Motor neuron (in vitro differentiated cells): ENCODE results near the gene INSL3. TPM values are rescaled to one million over a fixed set of nuclear protein-coding genes. Genes with fewer than 3 reads are reported as not detected.

Source experiments
- ATAC-seq, 8 experiments: fragments of 200-7000 bp; cut with Tn5 transposase; replicated peaks in 6 of 8; 2 replicates each; pipeline ENCODE4 v1.8.0; 2021; ENCODE audit warnings: mild to moderate bottlenecking in 8 of 8, moderate library complexity in 8 of 8
- H3K27ac ChIP-seq, 2 donors: fragments of 250-450 bp; sonication (Bioruptor Pico); 2 replicates each; pipeline ENCODE4 v1.9.0; 2021; ENCODE audit warnings: antibody characterized with exemption in 2 of 2, mild to moderate bottlenecking in 2 of 2, moderate library complexity in 1 of 2
- H3K4me1 ChIP-seq, 2 donors: fragments of 250-450 bp; sonication (Bioruptor Pico); replicated peaks in 1 of 2; 2 replicates each; pipeline ENCODE4 v1.6.1; 2021; ENCODE audit warnings: antibody characterized with exemption in 2 of 2, mild to moderate bottlenecking in 2 of 2, moderate library complexity in 1 of 2
- H3K4me3 ChIP-seq, 5 donors: fragments of 250-450 bp; sonication (Bioruptor Pico); 2 replicates each; pipeline ENCODE4 v1.9.0; 2021; ENCODE audit warnings: antibody characterized with exemption in 5 of 5, mild to moderate bottlenecking in 5 of 5, moderate library complexity in 4 of 5
- WGBS, 10 experiments: fragments of 450-650 bp; shearing (Covaris generic); methylation state at CpG; one replicate each; pipeline ENCODE4 v1.0.0; 2022; 5-methylcytosine and 5-hydroxymethylcytosine counted together
- in situ Hi-C, 9 experiments: fragments of 400-800 bp; cut with MboI; loops; one replicate each; pipeline ENCODE4 v1.15.0; 2021; ENCODE audit warnings: low sequenced_read_pairs in 9 of 9, low pct_unique_long_range_greater_than_20kb in 2 of 9; ENCODE audit not compliant: unreplicated experiment in 9 of 9
- total RNA-seq, 8 experiments: library from RNA; unstranded; fragments of 300-600 nt; gene quantifications; 2 replicates each; pipeline versions ENCODE4 v1.2.3 to v1.2.4, GENCODE V29; 2022

INSL3 gene
- total RNA-seq, 8 experiments from 2014 or later: 0.38 to 1.6 (median 0.55) TPM; not detected in 4

GRCh38 chr19:17841810-17842662, 20.7 kb upstream of the INSL3 start:
- H3K4me3 ChIP-seq: peak overlapping the region; percentile 17 to 40 (median 33)
- peak overlapping the region; percentile 62 to 95 for H3K27ac ChIP-seq
- peak; percentile 69 to 91 (median 86) for ATAC-seq
- in situ Hi-C loops: no loop called here
- peaks cover 8 to 16% of the 10 kb centered on the region in 2 donors for H3K4me1 ChIP-seq
- WGBS, 10 experiments: 0% methylated on average over 2 to 9 of the region's 56 CpGs; no CpG with 5 or more reads in 8 of the 10 experiments

- H3K4me3 ChIP-seq: peak overlapping the region; percentile 17 to 33 (median 29)
- ATAC-seq: peak in 3 of 8 experiments; percentile 19 to 52 (median 51)
- 0 to 35% (median 1%) methylated on average over 1 to 15 of the region's 30 CpGs; no CpG with 5 or more reads in 7 of the 10 experiments for WGBS, 10 experiments
- in situ Hi-C loops: no loop called here
- peaks cover 8 to 16% of the 10 kb centered on the region in 2 donors for H3K4me1 ChIP-seq
- peak overlapping the region; percentile 31 to 78 for H3K27ac ChIP-seq
These were observed 20.1 kb upstream of the INSL3 start for GRCh38 chr19:17841371-17841809.

- no peak for ATAC-seq
- Histone ChIP-seq H3K4me3 (no peak overlapping the region), H3K4me1 (peaks cover 8 to 16% of the 10 kb centered on the region in 2 donors), H3K27ac (no peak overlapping the region)
- WGBS, 10 experiments: 65 to 100% (median 75%) methylated on average over 1 to 5 of the region's 6 CpGs; no CpG with 5 or more reads in 5 of the 10 experiments
- in situ Hi-C loops: no loop called here
These were observed 18.7 kb upstream of the INSL3 start for GRCh38 chr19:17840019-17840418.

- in situ Hi-C loops: no loop called here
- H3K4me3 ChIP-seq: no peak overlapping the region
- no peak for ATAC-seq
- no peak overlapping the region for H3K27ac ChIP-seq
- WGBS, 10 experiments: 71 to 100% (median 84%) methylated on average over 1 to 7 of the region's 7 CpGs; no CpG with 5 or more reads in 4 of the 10 experiments
- H3K4me1 ChIP-seq: peaks cover 7 to 13% of the 10 kb centered on the region in 2 donors
These were observed 16.7 kb upstream of the INSL3 start for GRCh38 chr19:17837972-17838371.

- peaks cover 3 to 6% of the 10 kb centered on the region in 2 donors for H3K4me1 ChIP-seq
- ATAC-seq: no peak
- H3K4me3 ChIP-seq: no peak overlapping the region
- H3K27ac ChIP-seq: no peak overlapping the region
- 50 to 100% (median 80%) methylated on average over 1 to 3 of the region's 4 CpGs; no CpG with 5 or more reads in 4 of the 10 experiments for WGBS, 10 experiments
- in situ Hi-C loops: no loop called here
These were observed 15.2 kb upstream of the INSL3 start for GRCh38 chr19:17836530-17836929.

DNA sequence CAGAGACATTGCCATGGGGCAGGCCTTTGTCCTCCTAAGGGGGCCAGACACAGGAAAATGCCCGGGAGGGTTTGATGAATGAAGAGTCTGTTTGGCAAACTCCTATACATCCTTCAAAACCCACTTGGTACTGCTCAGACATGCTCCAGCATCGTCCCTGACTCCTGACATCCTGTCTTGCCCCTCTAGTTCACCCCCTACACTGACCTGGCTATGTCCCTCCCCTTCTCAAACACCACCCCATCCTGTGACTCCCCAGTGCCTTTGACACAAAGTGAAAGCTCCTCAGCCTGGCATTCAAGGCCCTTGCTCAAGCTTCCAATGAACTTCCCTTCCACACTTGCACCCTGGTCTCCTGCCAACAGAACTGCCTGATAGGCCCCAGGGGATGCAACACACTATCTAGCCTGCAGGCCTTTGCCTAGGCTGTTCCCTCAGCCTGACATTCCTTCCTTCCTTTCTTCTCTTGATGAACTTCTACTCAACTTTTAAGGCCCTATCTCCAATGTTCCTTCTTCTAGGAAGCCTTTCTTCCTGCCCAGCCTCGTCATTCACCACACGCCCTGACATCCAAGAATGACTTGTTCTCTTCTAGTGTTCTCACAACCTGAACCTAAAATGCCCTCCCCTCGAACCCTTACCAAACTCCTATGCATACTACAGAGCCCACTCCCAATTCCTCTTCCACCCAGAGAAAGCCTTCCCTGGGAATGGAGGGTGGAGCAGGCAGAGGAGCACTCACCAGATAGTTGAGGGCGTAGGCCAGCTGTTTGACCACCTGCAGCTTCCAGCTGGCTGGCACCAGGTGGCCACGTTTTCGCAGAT, 14.1 kb upstream of the INSL3 start:
- Histone ChIP-seq H3K27ac (no peak overlapping the region), H3K4me1 (peaks cover 0 to 3% of the 10 kb centered on the region in 2 donors), H3K4me3 (no peak overlapping the region)
- WGBS, 10 experiments: 0 to 80% (median 52%) methylated on average over 1 to 4 of the region's 8 CpGs; no CpG with 5 or more reads in 2 of the 10 experiments
- peak in 1 of 8 experiments; percentile 11 for ATAC-seq
- in situ Hi-C loops: no loop called here

GRCh38 chr19:17834350-17835181, 13.2 kb upstream of the INSL3 start:
- no peak overlapping the region for H3K4me3 ChIP-seq
- WGBS, 10 experiments: 20 to 90% (median 73%) methylated on average over 1 to 8 of the region's 27 CpGs; no CpG with 5 or more reads in 2 of the 10 experiments
- no peak overlapping the region for H3K27ac ChIP-seq
- H3K4me1 ChIP-seq: peaks cover 0 to 3% of the 10 kb centered on the region in 2 donors
- ATAC-seq: no peak
- in situ Hi-C loops: no loop called here

DNA sequence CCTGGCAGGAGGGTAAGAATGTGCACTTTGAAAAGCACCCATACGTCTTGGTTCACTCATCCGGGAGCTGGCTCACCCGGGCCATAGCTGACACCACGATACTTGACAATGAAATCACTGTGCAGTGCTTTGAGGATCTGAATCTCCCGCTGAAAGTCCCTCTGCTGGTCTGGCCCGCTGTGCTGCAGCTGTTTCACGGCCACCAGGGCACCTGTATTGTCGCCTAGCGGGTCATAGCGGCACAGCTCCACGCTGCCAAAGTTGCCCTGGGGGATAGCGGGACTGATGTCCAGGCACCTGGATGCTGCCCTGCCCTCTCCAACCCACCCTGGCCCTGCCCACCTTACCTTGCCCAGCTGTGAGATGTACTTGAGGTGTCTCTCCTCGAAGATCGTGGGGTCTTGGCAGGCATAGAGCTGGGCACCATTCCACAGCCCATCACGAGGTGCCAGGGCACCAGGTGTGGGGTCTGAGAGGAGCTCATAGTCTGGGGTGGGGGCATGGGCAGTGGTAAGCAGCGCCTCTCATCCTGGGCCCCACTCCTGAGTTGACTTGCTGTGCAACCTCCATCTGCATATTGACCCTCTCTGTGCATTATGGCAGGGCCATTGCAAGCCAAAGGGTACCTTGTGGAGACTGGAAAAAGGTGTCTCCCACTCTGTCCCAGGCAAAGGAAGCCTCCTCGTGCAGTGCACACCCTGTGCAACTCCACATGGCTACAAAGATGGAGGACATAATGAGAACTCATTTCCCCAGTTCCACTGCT, 11.3 kb upstream of the INSL3 start:
- Histone ChIP-seq H3K4me3 (no peak overlapping the region), H3K4me1 (peaks cover 0 to 3% of the 10 kb centered on the region in 2 donors), H3K27ac (no peak overlapping the region)
- WGBS, 10 experiments: 40 to 100% (median 84%) methylated on average over 1 to 11 of the region's 17 CpGs; no CpG with 5 or more reads in 2 of the 10 experiments
- in situ Hi-C loops: no loop called here
- no peak for ATAC-seq

- ATAC-seq: no peak
- 85% methylated on average over 4 of the region's 25 CpGs; no CpG with 5 or more reads in 9 of the 10 experiments for WGBS, 10 experiments
- peak overlapping the region; percentile 31 to 54 (median 44) for H3K4me3 ChIP-seq
These were observed 10.1 kb upstream of the INSL3 start for GRCh38 chr19:17831419-17831888.

GRCh38 chr19:17830567-17831418, 9.5 kb upstream of the INSL3 start:
- Histone ChIP-seq H3K4me3 (peak overlapping the region; percentile 32 to 54 (median 47)), H3K4me1 (peaks cover 0 to 3% of the 10 kb centered on the region in 2 donors), H3K27ac (peak overlapping the region; percentile 87 to 98)
- in situ Hi-C loops: no loop called here
- no CpG with 5 or more reads among the region's 50 CpGs for WGBS, 10 experiments
- ATAC-seq: peak; percentile 61 to 89 (median 86)

More at GRCh38 chr19:17831419-17831888, 10.1 kb upstream of the INSL3 start:
- Histone ChIP-seq H3K27ac (peak overlapping the region; percentile 52 to 81), H3K4me1 (peaks cover 0 to 3% of the 10 kb centered on the region in 2 donors)
- in situ Hi-C loops: no loop called here
